CD4-positive, alpha-beta T cell (primary cell): ENCODE measurements around the gene CMIP. TPM values are rescaled to one million over a fixed set of nuclear protein-coding genes. Genes with fewer than 3 reads are reported as not detected.

Experiments used
- ATAC-seq: fragments of 200-7000 bp; cut with Tn5 transposase; one replicate; pipeline ENCODE4 v1.10.0; 2022; ENCODE audit warnings: mild to moderate bottlenecking; ENCODE audit not compliant: poor library complexity
- CTCF ChIA-PET: fragments of 350-600 bp; sonication (Branson Sonifier 250); formaldehyde crosslinking; loops from one replicate; lab custom pipeline; 2021; ENCODE audit warnings: antibody characterized with exemption, inconsistent platforms; lab: Charles Lee
- POLR2A ChIA-PET: fragments of 350-600 bp; sonication (Branson Sonifier 250); formaldehyde crosslinking; loops from one replicate; lab custom pipeline; 2021; ENCODE audit warnings: antibody characterized with exemption, inconsistent platforms; lab: Charles Lee
- DNase-seq, 14 experiments: peaks; one replicate each; pipeline ENCODE4 v3.0.0-alpha.2; 2013 to 2020; ENCODE audit warnings: mixed read lengths in 2 of 14
- H3K27ac ChIP-seq, 2 donors: one replicate each; pipeline versions ENCODE4 v1.5.1 to v1.7.0; 2013; ENCODE audit warnings: low read length in 2 of 2, low read depth in 1 of 2, mild to moderate bottlenecking in 1 of 2
- H3K27me3 ChIP-seq, 2 experiments: 1 replicate in 1 of 2; 2 replicates in 1 of 2; pipeline versions ENCODE4 v1.6.1 to v1.7.0; 2013; ENCODE audit warnings: low read length in 2 of 2, control low read depth in 1 of 2, mild to moderate bottlenecking in 1 of 2, moderate library complexity in 1 of 2; ENCODE audit not compliant: insufficient read depth in 2 of 2, control insufficient read depth in 1 of 2
- H3K36me3 ChIP-seq: one replicate; pipeline ENCODE4 v1.6.1; 2013; ENCODE audit warnings: low read length, control low read depth; ENCODE audit not compliant: insufficient read depth
- H3K4me1 ChIP-seq: one replicate; pipeline ENCODE4 v1.6.1; 2013; ENCODE audit warnings: low read length, control low read depth; ENCODE audit not compliant: insufficient read depth
- H3K4me3 ChIP-seq: one replicate; pipeline ENCODE4 v1.5.1; 2013; ENCODE audit warnings: mild to moderate bottlenecking, low read length, moderate library complexity
- H3K9me3 ChIP-seq, 2 experiments: 1 replicate in 1 of 2; 2 replicates in 1 of 2; pipeline versions ENCODE4 v1.6.1 to v1.7.0; 2013; ENCODE audit warnings: low read length in 2 of 2, mild to moderate bottlenecking in 2 of 2, control low read depth in 1 of 2, moderate library complexity in 1 of 2; ENCODE audit not compliant: control insufficient read depth in 1 of 2, insufficient read depth in 1 of 2
- H3K27ac Mint-ChIP-seq: one replicate; pipeline ENCODE4 v1.8.0; 2020; ENCODE audit warnings: mixed read lengths
- H3K27me3 Mint-ChIP-seq: one replicate; pipeline ENCODE4 v1.8.0; 2021; ENCODE audit warnings: mixed read lengths
- H3K36me3 Mint-ChIP-seq: one replicate; pipeline ENCODE4 v1.8.0; 2021; ENCODE audit warnings: low read depth, mixed read lengths
- H3K4me1 Mint-ChIP-seq: one replicate; pipeline ENCODE4 v1.8.0; 2021; ENCODE audit warnings: low read depth, mixed read lengths
- H3K4me3 Mint-ChIP-seq: one replicate; pipeline ENCODE4 v1.8.0; 2020; ENCODE audit warnings: mild to moderate bottlenecking, mixed read lengths
- H3K9me3 Mint-ChIP-seq: one replicate; pipeline ENCODE4 v1.8.0; 2020; ENCODE audit warnings: mixed read lengths
- CTCF ChIP-seq: fragments of 200-600 bp; IDR thresholded peaks from one replicate; pipeline ENCODE4 v1.8.0; 2022; ENCODE audit warnings: antibody characterized with exemption, mild to moderate bottlenecking
- intact Hi-C, 2 experiments: fragments of 100-400 bp; cut with DNase I in 1 of 2; cut with micrococcal nuclease in 1 of 2; formaldehyde crosslinking; loops; one replicate each; pipeline versions ENCODE4 v1.15.1 to v1.9.0; 2023 to 2025; cut with DNase I, micrococcal nuclease
- total RNA-seq, 174 experiments: library from RNA in 2 of 174; stranded (reverse) in 2 of 174; gene quantifications; one replicate each; pipeline ENCODE4 v1.2.3 and lab custom pipeline; 2021 to 2026

CMIP gene
- total RNA-seq, 2 experiments from 2014 or later = 33.5 to 35.3 TPM

DNA sequence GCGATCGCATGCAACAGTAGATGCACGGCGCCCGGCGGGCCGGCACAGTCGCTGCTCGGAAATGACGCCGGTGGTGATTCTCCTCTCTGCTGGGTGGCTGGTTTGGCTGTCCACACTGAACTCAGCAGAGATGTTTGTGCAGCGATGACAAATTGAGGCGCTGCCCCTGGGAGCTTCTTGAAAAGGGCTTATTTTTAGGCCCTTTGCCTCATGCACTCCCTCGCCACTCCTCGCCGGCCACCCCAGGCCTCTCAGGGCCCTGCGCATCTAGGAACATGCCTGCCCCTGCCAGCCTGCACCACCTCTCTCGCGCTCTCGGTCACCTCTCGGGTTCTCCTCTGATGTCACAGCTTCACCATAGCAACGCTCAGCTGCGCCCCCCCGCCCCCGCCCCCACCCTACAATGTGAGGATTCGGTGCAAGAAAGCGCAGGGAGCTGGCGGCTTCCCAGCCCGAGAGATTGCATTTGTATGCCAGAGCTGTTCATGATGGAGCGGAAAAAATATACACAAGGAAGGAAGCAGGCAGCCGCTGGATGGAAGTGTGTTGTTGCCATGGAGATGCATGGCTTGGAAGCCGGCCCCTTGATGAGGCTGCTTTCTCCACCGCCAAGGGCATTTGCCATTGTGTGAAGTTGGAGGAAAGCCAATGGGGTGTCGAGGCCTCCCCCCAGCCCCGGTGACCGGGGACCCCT is 253.2 kb downstream of the CMIP start:
- no peak for DNase-seq
- Histone ChIP-seq H3K27ac (no peak overlapping the region), H3K36me3 (peaks cover 61% of the 10 kb centered on the region), H3K4me1 (peaks cover 5% of the 10 kb centered on the region), H3K4me3 (no peak overlapping the region), H3K27me3 (no peaks in the 10 kb centered on the region), H3K9me3 (peaks cover 0 to 4% of the 10 kb centered on the region in 2 experiments)
- TF ChIP-seq CTCF = peak; percentile 33
- Mint-ChIP-seq H3K27ac (no peak overlapping the region), H3K36me3 (peaks cover 73% of the 10 kb centered on the region), H3K4me1 (no peaks in the 10 kb centered on the region), H3K4me3 (no peak overlapping the region), H3K27me3 (no peaks in the 10 kb centered on the region), H3K9me3 (no peaks in the 10 kb centered on the region)
- ChIA-PET CTCF (interaction anchor here (0.6 to 1.1 kb wide), 6 partner anchors 25 to 295 kb away, joined by 3 to 5 read pairs (median 4); no protein-coding TSS in a partner anchor), POLR2A (interaction anchor here (1.9 kb wide), 1 partner anchor 294 kb away, joined by 7 read pairs; no protein-coding TSS in a partner anchor)
- ATAC-seq = no peak
- intact Hi-C loops = loop anchor here in 1 of 2 experiments (2.0 kb wide), 1 partner anchor 75 kb away; no protein-coding TSS in a partner anchor

- Histone ChIP-seq H3K4me3 (no peak overlapping the region), H3K27me3 (no peaks in the 10 kb centered on the region), H3K36me3 (peaks cover 61% of the 10 kb centered on the region), H3K27ac (no peak overlapping the region), H3K4me1 (peaks cover 5% of the 10 kb centered on the region), H3K9me3 (peaks cover 0 to 4% of the 10 kb centered on the region in 2 experiments)
- Mint-ChIP-seq H3K4me1 (no peaks in the 10 kb centered on the region), H3K27ac (no peak overlapping the region), H3K4me3 (no peak overlapping the region), H3K27me3 (no peaks in the 10 kb centered on the region), H3K9me3 (no peaks in the 10 kb centered on the region), H3K36me3 (peaks cover 73% of the 10 kb centered on the region)
- no peak for TF ChIP-seq CTCF
- DNase-seq (no peak), ATAC-seq (no peak)
- CTCF ChIA-PET = no interaction called here
- intact Hi-C loops = no loop called here
- POLR2A ChIA-PET = interaction anchor here (1.9 kb wide), 1 partner anchor 294 kb away, joined by 7 read pairs; no protein-coding TSS in a partner anchor
Measured at GRCh38 chr16:81698310-81698641, 253.7 kb downstream of the CMIP start.

GRCh38 chr16:81699596-81699995 is 255.0 kb downstream of the CMIP start:
- H3K9me3 ChIP-seq = peaks cover 0 to 4% of the 10 kb centered on the region in 2 experiments
- H3K27me3 ChIP-seq = no peaks in the 10 kb centered on the region
- H3K4me3 ChIP-seq = no peak overlapping the region
- H3K36me3 ChIP-seq = peaks cover 52% of the 10 kb centered on the region
- Mint-ChIP-seq H3K36me3 (peaks cover 65% of the 10 kb centered on the region), H3K9me3 (no peaks in the 10 kb centered on the region), H3K27ac (no peak overlapping the region), H3K4me1 (no peaks in the 10 kb centered on the region), H3K4me3 (no peak overlapping the region), H3K27me3 (no peaks in the 10 kb centered on the region)
- POLR2A ChIA-PET = no interaction called here
- no peak overlapping the region for H3K27ac ChIP-seq
- H3K4me1 ChIP-seq = peaks cover 5% of the 10 kb centered on the region
- ATAC-seq (no peak), DNase-seq (no peak)
- intact Hi-C loops = no loop called here
- TF ChIP-seq CTCF = no peak
- CTCF ChIA-PET = no interaction called here
